ENCODE results near the gene ATF7IP2.
A peak's percentile ranks its signal among the peaks of the same experiment; 100 is the strongest.
"Not testable (repeated sequence)": the region's sequence is repeated elsewhere in the genome, so short reads cannot be mapped to it uniquely, and the experiment has no call there.

The ATF7IP2 gene

DNA sequence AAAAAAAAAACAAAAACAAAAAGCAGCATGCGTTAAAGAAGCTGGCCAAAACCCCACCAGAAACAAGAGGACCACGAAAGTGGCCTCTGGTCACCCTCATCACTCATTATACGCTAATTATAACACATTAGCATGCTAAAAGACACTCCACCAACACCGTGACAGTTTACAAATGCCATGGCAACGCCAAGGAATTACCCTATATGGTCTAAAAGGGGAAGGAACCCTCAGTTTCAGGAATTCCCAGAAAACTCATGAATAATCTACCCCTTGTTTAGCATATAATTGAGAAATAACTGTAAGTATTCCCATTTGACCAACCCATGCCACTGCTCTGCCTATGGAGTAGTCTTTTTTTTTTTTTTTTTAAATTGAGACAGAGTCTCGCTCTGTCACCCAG is 116.9 kb downstream of the ATF7IP2 start:
- Histone ChIP-seq H3K9ac (ENCODE audit: low read length) (no peak overlapping the region), H3K79me2 (ENCODE audit: insufficient read depth, low read length) (no peaks in the 10 kb centered on the region)
- TF ChIP-seq EZH2phosphoT487 (conservative IDR thresholded peaks at IDR 0.05; ENCODE audit: low read length), result no peak

GRCh38 chr16:10504404-10504885 is 118.6 kb downstream of the ATF7IP2 start:
- H3K79me2 ChIP-seq (ENCODE audit: insufficient read depth, low read length), result no peaks in the 10 kb centered on the region
- no peaks in the 10 kb centered on the region for H3F3A ChIP-seq (ENCODE audit: insufficient read depth)
- H3K4me2 ChIP-seq (ENCODE audit: low read depth, low read length, poor library complexity, severe bottlenecking), result no peak overlapping the region
- no peaks in the 10 kb centered on the region for H4K20me1 ChIP-seq (ENCODE audit: low read depth, low read length)
- no peaks in the 10 kb centered on the region for H3K9me2 ChIP-seq (replicated peaks; ENCODE audit: insufficient read depth, low read length)
- TF ChIP-seq CTCF (IDR thresholded peaks at IDR 0.05; ENCODE audit: insufficient read depth, low read length, poor library complexity, severe bottlenecking), result no peak
- no peak for TF ChIP-seq EZH2phosphoT487 (conservative IDR thresholded peaks at IDR 0.05; ENCODE audit: low read length)
- H3K9ac ChIP-seq (ENCODE audit: low read length), result no peak overlapping the region
- H3K9me3 ChIP-seq (ENCODE audit: insufficient read depth, low read length), result no peaks in the 10 kb centered on the region
- H3K27me3 ChIP-seq (ENCODE audit: low read length), result no peaks in the 10 kb centered on the region
- H3K4me3 ChIP-seq (ENCODE audit: insufficient read depth, low read length, poor library complexity, severe bottlenecking), result no peak overlapping the region
- no peak overlapping the region for H2AFZ ChIP-seq (ENCODE audit: low read depth, low read length, severe bottlenecking)
- no peaks in the 10 kb centered on the region for H3K36me3 ChIP-seq (ENCODE audit: low read length)
- no peak overlapping the region for H3K27ac ChIP-seq (ENCODE audit: low read depth, low read length)

More for the DNA sequence above, 116.9 kb downstream of the ATF7IP2 start:
- Histone ChIP-seq H3F3A (ENCODE audit: insufficient read depth) (no peaks in the 10 kb centered on the region), H2AFZ (ENCODE audit: low read depth, low read length, severe bottlenecking) (no peak overlapping the region), H3K27ac (ENCODE audit: low read depth, low read length) (no peak overlapping the region), H3K4me2 (ENCODE audit: low read depth, low read length, poor library complexity, severe bottlenecking) (no peak overlapping the region), H3K9me2 (replicated peaks; ENCODE audit: insufficient read depth, low read length) (no peaks in the 10 kb centered on the region), H3K4me3 (ENCODE audit: insufficient read depth, low read length, poor library complexity, severe bottlenecking) (no peak overlapping the region), H4K20me1 (ENCODE audit: low read depth, low read length) (no peaks in the 10 kb centered on the region), H3K27me3 (ENCODE audit: low read length) (no peaks in the 10 kb centered on the region), H3K36me3 (ENCODE audit: low read length) (no peaks in the 10 kb centered on the region), H3K9me3 (ENCODE audit: insufficient read depth, low read length) (no peaks in the 10 kb centered on the region)

DNA sequence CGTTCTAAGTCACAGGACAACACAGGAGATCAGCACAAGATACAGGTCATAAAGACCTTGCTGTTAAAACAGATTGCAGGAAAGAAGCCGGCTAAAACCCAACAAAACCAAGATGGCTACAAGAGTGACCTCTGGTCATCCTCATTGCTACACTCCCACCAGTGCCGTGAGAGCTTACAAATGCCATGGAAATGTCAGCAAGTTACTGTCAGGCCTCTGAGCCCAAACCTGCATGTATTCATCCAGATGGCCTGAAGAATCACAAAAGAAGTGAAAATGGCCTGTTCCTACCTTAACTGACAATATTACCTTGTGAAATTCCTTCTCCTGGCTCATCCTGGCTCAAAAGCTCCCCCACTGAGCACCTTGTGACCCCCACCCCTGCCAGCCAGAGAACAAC is 119.4 kb downstream of the ATF7IP2 start:
- not testable (repeated sequence) for H3K79me2 ChIP-seq (ENCODE audit: insufficient read depth, low read length); H3K9me3 ChIP-seq (ENCODE audit: insufficient read depth, low read length); H3K9ac ChIP-seq (ENCODE audit: low read length); H3K9me2 ChIP-seq (replicated peaks; ENCODE audit: insufficient read depth, low read length); H3F3A ChIP-seq (ENCODE audit: insufficient read depth); H2AFZ ChIP-seq (ENCODE audit: low read depth, low read length, severe bottlenecking); H3K4me3 ChIP-seq (ENCODE audit: insufficient read depth, low read length, poor library complexity, severe bottlenecking); H3K27ac ChIP-seq (ENCODE audit: low read depth, low read length); H3K27me3 ChIP-seq (ENCODE audit: low read length); H3K4me2 ChIP-seq (ENCODE audit: low read depth, low read length, poor library complexity, severe bottlenecking); H4K20me1 ChIP-seq (ENCODE audit: low read depth, low read length); H3K36me3 ChIP-seq (ENCODE audit: low read length)

- Histone ChIP-seq H3K9ac (ENCODE audit: low read length) (no peak overlapping the region), H3K9me3 (ENCODE audit: insufficient read depth, low read length) (no peaks in the 10 kb centered on the region), H3K27ac (ENCODE audit: low read depth, low read length) (no peak overlapping the region), H3K36me3 (ENCODE audit: low read length) (no peaks in the 10 kb centered on the region), H4K20me1 (ENCODE audit: low read depth, low read length) (no peaks in the 10 kb centered on the region), H3K4me2 (ENCODE audit: low read depth, low read length, poor library complexity, severe bottlenecking) (no peak overlapping the region), H3K27me3 (ENCODE audit: low read length) (no peaks in the 10 kb centered on the region), H3K79me2 (ENCODE audit: insufficient read depth, low read length) (no peaks in the 10 kb centered on the region), H3F3A (ENCODE audit: insufficient read depth) (no peaks in the 10 kb centered on the region), H2AFZ (ENCODE audit: low read depth, low read length, severe bottlenecking) (peak overlapping the region; percentile 36), H3K4me3 (ENCODE audit: insufficient read depth, low read length, poor library complexity, severe bottlenecking) (no peak overlapping the region), H3K9me2 (replicated peaks; ENCODE audit: insufficient read depth, low read length) (no peaks in the 10 kb centered on the region)
- TF ChIP-seq CTCF (IDR thresholded peaks at IDR 0.05; ENCODE audit: insufficient read depth, low read length, poor library complexity, severe bottlenecking) (peak; percentile 71), EZH2phosphoT487 (conservative IDR thresholded peaks at IDR 0.05; ENCODE audit: low read length) (no peak)
Measured at GRCh38 chr16:10509534-10510025, 123.7 kb downstream of the ATF7IP2 start.

Measured in SU-DHL-6 (cell line).